Keratinocyte (primary cell): Measurements from ENCODE around the gene DRAP1. TPM values are rescaled to one million over a fixed set of nuclear protein-coding genes. Genes with fewer than 3 reads are reported as not detected.

Experiments
- DNase-seq: peaks from one replicate; pipeline ENCODE4 v3.0.0-alpha.2; 2011; ENCODE audit warnings: low read depth, missing footprints, low spot score
- FAIRE-seq: peaks from 2 replicates; lab custom pipeline; 2011; peaks lifted over from hg19 to GRCh38; lab: Jason Lieb, UNC
- H2AFZ ChIP-seq: 2 replicates; pipeline ENCODE4 v1.6.0; 2012; ENCODE audit warnings: low read length, control low read depth, inconsistent platforms; ENCODE audit not compliant: control insufficient read depth
- H3K27ac ChIP-seq: 2 replicates; pipeline ENCODE4 v1.5.1; 2011; ENCODE audit warnings: low read length; ENCODE audit not compliant: control insufficient read depth, insufficient read depth
- H3K27me3 ChIP-seq: 3 replicates; pipeline ENCODE4 v1.6.0; 2011; ENCODE audit warnings: low read length; ENCODE audit not compliant: control insufficient read depth, insufficient read depth; ENCODE audit errors: extremely low read depth
- H3K36me3 ChIP-seq, 2 experiments: 2 replicates in 1 of 2; 3 replicates in 1 of 2; pipeline ENCODE4 v1.5.1; 2011; ENCODE audit warnings: low read length in 2 of 2, mild to moderate bottlenecking in 1 of 2; ENCODE audit not compliant: control insufficient read depth in 2 of 2, insufficient read depth in 2 of 2; ENCODE audit errors: extremely low read depth in 1 of 2
- H3K4me1 ChIP-seq: 3 replicates; pipeline ENCODE4 v1.5.1; 2011; ENCODE audit warnings: low read length; ENCODE audit not compliant: control insufficient read depth, insufficient read depth; ENCODE audit errors: extremely low read depth
- H3K4me2 ChIP-seq: 3 replicates; pipeline ENCODE4 v1.6.0; 2011; ENCODE audit warnings: low read depth, low read length; ENCODE audit not compliant: control insufficient read depth, insufficient read depth; ENCODE audit errors: extremely low read depth
- H3K4me3 ChIP-seq, 3 experiments: fragments of 200-600 bp in 1 of 3; sonication (generic) in 1 of 3; 2 replicates in 2 of 3; 3 replicates in 1 of 3; pipeline ENCODE4 v1.5.1; 2011 to 2016; ENCODE audit warnings: low read length in 3 of 3, mild to moderate bottlenecking in 3 of 3, control low read depth in 2 of 3, inconsistent platforms in 1 of 3, low read depth in 1 of 3, mixed read lengths in 1 of 3, mixed run types in 1 of 3, moderate library complexity in 1 of 3; ENCODE audit not compliant: control insufficient read depth in 2 of 3, insufficient read depth in 2 of 3; ENCODE audit errors: extremely low read depth in 1 of 3
- H3K79me2 ChIP-seq: 2 replicates; pipeline ENCODE4 v1.6.0; 2012; ENCODE audit warnings: low read length; ENCODE audit not compliant: control insufficient read depth, insufficient read depth
- H3K9ac ChIP-seq: 3 replicates; pipeline ENCODE4 v1.6.0; 2011; ENCODE audit warnings: low read length; ENCODE audit not compliant: control insufficient read depth, insufficient read depth; ENCODE audit errors: extremely low read depth
- H3K9me1 ChIP-seq: 3 replicates; pipeline ENCODE4 v1.6.0; 2011; ENCODE audit warnings: low read length; ENCODE audit not compliant: control insufficient read depth, insufficient read depth; ENCODE audit errors: extremely low read depth
- H3K9me3 ChIP-seq: 2 replicates; pipeline ENCODE4 v1.5.1; 2012; ENCODE audit warnings: low read depth, low read length; ENCODE audit not compliant: control insufficient read depth
- H4K20me1 ChIP-seq: 3 replicates; pipeline ENCODE4 v1.6.0; 2011; ENCODE audit warnings: low read length; ENCODE audit not compliant: control insufficient read depth, insufficient read depth; ENCODE audit errors: extremely low read depth
- CTCF ChIP-seq, 3 experiments: IDR thresholded peaks in 1 of 3; conservative IDR thresholded peaks in 1 of 3; optimal IDR thresholded peaks in 1 of 3; 2 replicates in 2 of 3; 3 replicates in 1 of 3; pipeline versions ENCODE3 to v1.5.1; 2011; ENCODE audit warnings: low read length in 3 of 3, mild to moderate bottlenecking in 3 of 3, moderate library complexity in 2 of 3, control low read depth in 1 of 3, inconsistent platforms in 1 of 3; ENCODE audit not compliant: insufficient read depth in 2 of 3; ENCODE audit errors: extremely low read depth in 1 of 3
- EZH2 ChIP-seq: IDR thresholded peaks from one replicate; pipeline ENCODE4 v1.6.1; 2012; ENCODE audit warnings: inconsistent platforms, mild to moderate bottlenecking, low read length, moderate library complexity
- dilution Hi-C: fragments of 300-500 bp; cut with MboI; formaldehyde crosslinking; loops from one replicate; pipeline ENCODE4 v1.7.0; 2020; ENCODE audit warnings: low sequenced_read_pairs; ENCODE audit not compliant: extremely low pct_ligation_motif_present
- polyA plus RNA-seq, 5 experiments: library from polyadenylated mRNA; depleted of rRNA in 3 of 5; stranded (reverse) in 3 of 5; stranded (forward) in 1 of 5; unstranded in 1 of 5; fragments of >200 nt; gene quantifications; 1 replicate in 1 of 5; 2 replicates in 3 of 5; 3 replicates in 1 of 5; pipeline versions ENCODE4 v1.2.1 to v1.2.3, GENCODE V29; 2011 to 2012; ENCODE audit warnings: missing spikeins in 2 of 5, low read depth in 1 of 5, low replicate concordance in 1 of 5

Gene DRAP1
- polyA plus RNA-seq, 1 donor (not counting 4 experiments of a cell fraction or from before 2014, with no cell fraction given), result 135 TPM

- Histone ChIP-seq H3K9me3 (no peaks in the 10 kb centered on the region), H3K36me3 (no peaks in the 10 kb centered on the region), H3K79me2 (no peaks in the 10 kb centered on the region), H4K20me1 (no peaks in the 10 kb centered on the region), H3K9ac (no peak overlapping the region), H2AFZ (no peak overlapping the region), H3K27me3 (peaks cover 4% of the 10 kb centered on the region), H3K4me1 (peaks cover 11% of the 10 kb centered on the region), H3K4me2 (no peak overlapping the region), H3K4me3 (no peak overlapping the region), H3K9me1 (no peaks in the 10 kb centered on the region), H3K27ac (no peak overlapping the region)
- no peak for TF ChIP-seq CTCF (optimal IDR thresholded peaks at IDR 0.05 in 1 of 3, IDR thresholded peaks at IDR 0.05 in 1 of 3, conservative IDR thresholded peaks at IDR 0.05 in 1 of 3; ENCODE audit: extremely low read depth in 1 of 3, insufficient read depth in 2 of 3, low read length in 3 of 3)
- TF ChIP-seq EZH2, result no peak
- DNase-seq (no peak), FAIRE-seq (no peak)
- dilution Hi-C loops, result no loop called here
Observed at GRCh38 chr11:65942531-65942930, 23.3 kb downstream of the DRAP1 start.

GRCh38 chr11:65944191-65944590 lies 25.0 kb downstream of the DRAP1 start:
- Histone ChIP-seq H3K4me2 (no peak overlapping the region), H3K4me3 (no peak overlapping the region), H3K9me1 (no peaks in the 10 kb centered on the region), H3K27ac (no peak overlapping the region), H3K36me3 (no peaks in the 10 kb centered on the region), H2AFZ (no peak overlapping the region), H3K4me1 (peaks cover 11% of the 10 kb centered on the region), H3K79me2 (no peaks in the 10 kb centered on the region), H3K27me3 (peaks cover 4% of the 10 kb centered on the region), H3K9ac (no peak overlapping the region), H3K9me3 (no peaks in the 10 kb centered on the region), H4K20me1 (no peaks in the 10 kb centered on the region)
- dilution Hi-C loops, result no loop called here
- FAIRE-seq (no peak), DNase-seq (no peak)
- no peak for TF ChIP-seq EZH2
- TF ChIP-seq CTCF (optimal IDR thresholded peaks at IDR 0.05 in 1 of 3, IDR thresholded peaks at IDR 0.05 in 1 of 3, conservative IDR thresholded peaks at IDR 0.05 in 1 of 3; ENCODE audit: extremely low read depth in 1 of 3, insufficient read depth in 2 of 3, low read length in 3 of 3), result no peak
